ENCODE measurements around the gene FAM209B. TPM values are rescaled to one million over a fixed set of nuclear protein-coding genes. Genes with fewer than 3 reads are reported as not detected.

The FAM209B gene
- total and polyA plus RNA-seq, 9 donors = 0.22 to 0.37 (median 0.31) TPM; not detected in 6

DNA sequence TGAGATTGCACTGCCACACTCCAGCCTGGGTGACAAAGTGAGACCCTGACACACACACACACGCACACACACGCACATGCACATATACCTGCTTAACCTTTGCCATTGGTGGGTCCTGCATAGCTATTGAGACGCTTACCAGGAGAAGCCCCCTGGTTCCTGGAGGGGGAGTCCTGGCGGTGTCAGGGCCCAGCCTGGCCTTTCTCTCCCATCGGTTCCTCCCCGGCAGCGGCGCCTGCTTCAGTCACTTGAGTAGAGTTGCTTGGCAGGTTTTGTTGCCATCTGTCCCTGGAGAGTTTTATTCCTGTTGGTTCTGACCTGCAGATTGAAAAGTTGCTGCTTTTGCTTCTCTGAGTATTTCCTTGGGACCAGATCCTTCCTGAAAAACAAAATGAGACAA is 29.1 kb upstream of the FAM209B start:
- WGBS, 3 donors = 89 to 96% (median 93%) methylated on average over 8 of the region's 8 CpGs
- peaks cover 1% of the 10 kb centered on the region for H3K4me1 ChIP-seq (ENCODE audit: insufficient read depth)
- no peaks in the 10 kb centered on the region for H3K27me3 ChIP-seq
- no peak overlapping the region for H3K27ac ChIP-seq
- H3K9me3 ChIP-seq = no peaks in the 10 kb centered on the region
- no peaks in the 10 kb centered on the region for H3K36me3 ChIP-seq
- H3K4me3 ChIP-seq = no peak overlapping the region
- no peak for DNase-seq
- TF ChIP-seq, protein P1, sequence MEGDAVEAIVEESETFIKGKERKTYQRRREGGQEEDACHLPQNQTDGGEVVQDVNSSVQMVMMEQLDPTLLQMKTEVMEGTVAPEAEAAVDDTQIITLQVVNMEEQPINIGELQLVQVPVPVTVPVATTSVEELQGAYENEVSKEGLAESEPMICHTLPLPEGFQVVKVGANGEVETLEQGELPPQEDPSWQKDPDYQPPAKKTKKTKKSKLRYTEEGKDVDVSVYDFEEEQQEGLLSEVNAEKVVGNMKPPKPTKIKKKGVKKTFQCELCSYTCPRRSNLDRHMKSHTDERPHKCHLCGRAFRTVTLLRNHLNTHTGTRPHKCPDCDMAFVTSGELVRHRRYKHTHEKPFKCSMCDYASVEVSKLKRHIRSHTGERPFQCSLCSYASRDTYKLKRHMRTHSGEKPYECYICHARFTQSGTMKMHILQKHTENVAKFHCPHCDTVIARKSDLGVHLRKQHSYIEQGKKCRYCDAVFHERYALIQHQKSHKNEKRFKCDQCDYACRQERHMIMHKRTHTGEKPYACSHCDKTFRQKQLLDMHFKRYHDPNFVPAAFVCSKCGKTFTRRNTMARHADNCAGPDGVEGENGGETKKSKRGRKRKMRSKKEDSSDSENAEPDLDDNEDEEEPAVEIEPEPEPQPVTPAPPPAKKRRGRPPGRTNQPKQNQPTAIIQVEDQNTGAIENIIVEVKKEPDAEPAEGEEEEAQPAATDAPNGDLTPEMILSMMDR (IDR thresholded peaks at IDR 0.05) = no peak
- TF ChIP-seq POLR2A (IDR thresholded peaks at IDR 0.05) (no peak), EP300 (IDR thresholded peaks at IDR 0.05) (no peak)
- intact Hi-C loops (cut with DNase I) = no loop called here

DNA sequence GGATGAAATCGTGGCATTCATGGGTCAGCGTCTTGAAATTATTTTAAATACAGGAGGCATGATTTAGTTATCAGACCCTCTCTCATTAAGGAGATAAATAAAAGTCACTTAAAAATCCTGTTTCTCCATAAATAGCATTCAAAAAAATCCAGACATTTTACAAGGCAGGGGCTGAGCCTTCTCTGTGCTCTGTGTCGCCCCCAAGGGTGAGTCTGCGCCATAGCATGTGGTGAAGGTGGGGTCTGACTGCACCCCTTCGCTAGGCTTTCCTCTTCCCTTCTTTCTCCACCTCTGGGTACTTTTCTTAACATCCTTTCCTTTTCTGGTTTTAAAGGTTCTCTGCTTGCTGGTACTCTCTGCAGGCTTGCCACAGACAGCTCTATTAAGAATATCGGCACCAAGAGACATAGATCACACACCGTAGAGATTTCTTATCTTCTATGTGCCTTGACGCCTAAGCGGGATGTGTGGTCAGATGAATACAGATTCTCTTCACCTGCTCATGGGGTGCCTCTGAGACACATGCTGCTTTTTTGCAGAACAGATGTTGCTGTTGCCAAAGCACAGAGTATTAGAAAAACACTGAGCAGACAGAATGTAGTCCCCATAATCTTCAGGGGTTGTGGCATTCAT is 28.6 kb upstream of the FAM209B start:
- no peaks in the 10 kb centered on the region for H3K27me3 ChIP-seq
- no peaks in the 10 kb centered on the region for H3K9me3 ChIP-seq
- no peak overlapping the region for H3K4me3 ChIP-seq
- intact Hi-C loops (cut with DNase I) = no loop called here
- no peaks in the 10 kb centered on the region for H3K36me3 ChIP-seq
- DNase-seq = no peak
- peaks cover 1% of the 10 kb centered on the region for H3K4me1 ChIP-seq (ENCODE audit: insufficient read depth)
- TF ChIP-seq POLR2A (IDR thresholded peaks at IDR 0.05) = no peak
- H3K27ac ChIP-seq = no peak overlapping the region
- 86 to 91% (median 91%) methylated on average over 9 of the region's 9 CpGs for WGBS, 3 donors

DNA sequence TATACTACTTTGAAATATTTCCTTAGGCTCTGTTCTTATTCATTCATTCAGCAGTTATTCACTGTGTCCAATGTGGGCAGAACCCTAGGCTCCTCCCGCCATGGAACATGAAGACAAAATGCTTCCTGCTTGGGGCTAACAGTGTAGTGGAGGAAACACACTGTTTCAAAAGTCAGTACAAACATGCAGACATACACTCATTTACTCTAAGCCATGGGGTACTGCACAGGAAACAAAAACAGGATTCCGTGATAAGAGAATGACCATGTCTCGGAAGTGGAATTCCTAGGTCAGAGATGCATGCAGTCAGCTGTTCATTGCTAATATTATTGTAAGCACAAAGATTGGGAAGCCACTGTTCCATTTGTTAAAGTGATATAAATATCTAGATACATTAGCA is 26.9 kb upstream of the FAM209B start:
- H3K27ac ChIP-seq = no peak overlapping the region
- TF ChIP-seq EP300 (IDR thresholded peaks at IDR 0.05) (no peak), POLR2A (IDR thresholded peaks at IDR 0.05) (no peak)
- TF ChIP-seq, protein P1 (IDR thresholded peaks at IDR 0.05) = no peak
- no peak overlapping the region for H3K4me3 ChIP-seq
- peaks cover 1% of the 10 kb centered on the region for H3K4me1 ChIP-seq (ENCODE audit: insufficient read depth)
- intact Hi-C loops (cut with DNase I) = no loop called here
- DNase-seq = no peak
- H3K9me3 ChIP-seq = no peaks in the 10 kb centered on the region
- H3K27me3 ChIP-seq = no peaks in the 10 kb centered on the region
- 49 to 60% (median 59%) methylated on average over 3 of the region's 3 CpGs for WGBS, 3 donors
- H3K36me3 ChIP-seq = no peaks in the 10 kb centered on the region

DNA sequence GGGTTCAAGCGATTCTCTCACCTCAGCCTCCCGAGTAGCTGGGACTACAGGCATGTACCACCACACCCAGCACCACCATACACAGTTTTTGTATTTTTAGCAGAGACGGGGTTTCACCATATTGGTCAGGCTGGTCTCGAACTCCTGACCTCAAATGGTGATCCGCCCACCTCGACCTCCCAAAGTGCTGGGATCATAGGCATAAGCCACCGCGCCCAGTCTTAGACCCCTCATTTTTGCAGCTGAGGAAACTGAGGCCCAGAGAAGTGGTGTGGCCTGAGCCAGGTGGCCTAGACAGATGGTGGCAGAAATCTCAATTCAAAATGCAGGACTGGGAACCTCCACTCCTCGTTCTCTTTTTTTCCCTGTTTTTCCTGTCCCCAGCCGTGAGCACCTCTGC is 21.1 kb upstream of the FAM209B start:
- DNase-seq = no peak
- intact Hi-C loops (cut with DNase I) = no loop called here
- Histone ChIP-seq H3K9me3 (no peaks in the 10 kb centered on the region), H3K4me1 (ENCODE audit: insufficient read depth) (no peaks in the 10 kb centered on the region), H3K27ac (no peak overlapping the region), H3K4me3 (no peak overlapping the region), H3K27me3 (no peaks in the 10 kb centered on the region), H3K36me3 (no peaks in the 10 kb centered on the region)
- TF ChIP-seq EP300 (IDR thresholded peaks at IDR 0.05) = no peak
- no peak for TF ChIP-seq POLR2A (IDR thresholded peaks at IDR 0.05)
- TF ChIP-seq, protein P1 (IDR thresholded peaks at IDR 0.05) = no peak
- WGBS, 3 donors = 94 to 96% (median 94%) methylated on average over 10 of the region's 10 CpGs
